Memory B cell (primary cell): ENCODE data around the gene KRT9.
"Not testable (repeated sequence)": the region's sequence is repeated elsewhere in the genome, so short reads cannot be mapped to it uniquely, and the experiment has no call there.

Experiments
- ATAC-seq: fragments of 150-1000 bp; cut with Tn5 transposase; 2 replicates; pipeline ENCODE4 v1.10.0; 2021; ENCODE audit warnings: low read depth, mild to moderate bottlenecking, moderate library complexity
- DNase-seq, 2 donors: peaks; one replicate each; pipeline ENCODE4 v3.0.0; 2022; ENCODE audit warnings: low spot score in 2 of 2
- H3K27ac Mint-ChIP-seq: one replicate; pipeline ENCODE4 v1.8.0; 2022; ENCODE audit warnings: mild to moderate bottlenecking, moderate library complexity, mixed read lengths
- H3K27me3 Mint-ChIP-seq: one replicate; pipeline ENCODE4 v1.8.0; 2022; ENCODE audit warnings: mixed read lengths
- H3K36me3 Mint-ChIP-seq: one replicate; pipeline ENCODE4 v1.8.0; 2022; ENCODE audit warnings: mild to moderate bottlenecking, mixed read lengths
- H3K4me1 Mint-ChIP-seq: one replicate; pipeline ENCODE4 v1.8.0; 2022; ENCODE audit warnings: mixed read lengths
- H3K4me3 Mint-ChIP-seq: one replicate; pipeline ENCODE4 v1.8.0; 2022; ENCODE audit warnings: mild to moderate bottlenecking, moderate library complexity, mixed read lengths
- H3K9me3 Mint-ChIP-seq: one replicate; pipeline ENCODE4 v1.8.0; 2022; ENCODE audit warnings: mixed read lengths

KRT9 gene

GRCh38 chr17:41551365-41551764 is 20.5 kb downstream of the KRT9 start:
- H3K4me3 Mint-ChIP-seq = no peak overlapping the region
- no peak for DNase-seq
- no peak overlapping the region for H3K27ac Mint-ChIP-seq
- H3K36me3 Mint-ChIP-seq = peaks cover 5% of the 10 kb centered on the region
- peaks cover 7% of the 10 kb centered on the region for H3K9me3 Mint-ChIP-seq
- no peak for ATAC-seq
- H3K4me1 Mint-ChIP-seq = peaks cover 5% of the 10 kb centered on the region
- peaks cover 29% of the 10 kb centered on the region for H3K27me3 Mint-ChIP-seq

- Mint-ChIP-seq H3K9me3 (peaks cover 7% of the 10 kb centered on the region), H3K27ac (no peak overlapping the region), H3K27me3 (peaks cover 30% of the 10 kb centered on the region), H3K36me3 (peaks cover 5% of the 10 kb centered on the region), H3K4me1 (peaks cover 5% of the 10 kb centered on the region), H3K4me3 (no peak overlapping the region)
- DNase-seq (no peak), ATAC-seq (no peak)
These were observed 22.2 kb downstream of the KRT9 start for GRCh38 chr17:41549596-41550039.

GRCh38 chr17:41548844-41549595 is 22.8 kb downstream of the KRT9 start:
- peaks cover 5% of the 10 kb centered on the region for H3K4me1 Mint-ChIP-seq
- H3K4me3 Mint-ChIP-seq = peak overlapping the region; percentile 60
- H3K27me3 Mint-ChIP-seq = peaks cover 27% of the 10 kb centered on the region
- peaks cover 5% of the 10 kb centered on the region for H3K36me3 Mint-ChIP-seq
- DNase-seq = peak; percentile 57 to 67
- H3K9me3 Mint-ChIP-seq = peaks cover 7% of the 10 kb centered on the region
- no peak overlapping the region for H3K27ac Mint-ChIP-seq
- peak; percentile 87 for ATAC-seq

GRCh38 chr17:41547921-41548843 is 23.7 kb downstream of the KRT9 start:
- Mint-ChIP-seq H3K9me3 (peaks cover 7% of the 10 kb centered on the region), H3K27me3 (peaks cover 22% of the 10 kb centered on the region), H3K36me3 (peaks cover 5% of the 10 kb centered on the region), H3K27ac (no peak overlapping the region), H3K4me1 (peaks cover 5% of the 10 kb centered on the region), H3K4me3 (no peak overlapping the region)
- peak in 1 of 2 donors; percentile 27 for DNase-seq
- ATAC-seq = peak; percentile 19

- H3K9me3 Mint-ChIP-seq = peaks cover 7% of the 10 kb centered on the region
- H3K4me3 Mint-ChIP-seq = no peak overlapping the region
- no peak for DNase-seq
- peaks cover 19% of the 10 kb centered on the region for H3K27me3 Mint-ChIP-seq
- H3K27ac Mint-ChIP-seq = no peak overlapping the region
- ATAC-seq = no peak
- H3K4me1 Mint-ChIP-seq = peaks cover 5% of the 10 kb centered on the region
- peaks cover 5% of the 10 kb centered on the region for H3K36me3 Mint-ChIP-seq
These were observed 24.4 kb downstream of the KRT9 start for GRCh38 chr17:41547378-41547841.

- H3K4me1 Mint-ChIP-seq = peaks cover 5% of the 10 kb centered on the region
- H3K9me3 Mint-ChIP-seq = peaks cover 7% of the 10 kb centered on the region
- peaks cover 17% of the 10 kb centered on the region for H3K27me3 Mint-ChIP-seq
- peaks cover 5% of the 10 kb centered on the region for H3K36me3 Mint-ChIP-seq
- no peak overlapping the region for H3K4me3 Mint-ChIP-seq
- ATAC-seq (no peak), DNase-seq (no peak)
- H3K27ac Mint-ChIP-seq = no peak overlapping the region
These were observed 25.0 kb downstream of the KRT9 start for GRCh38 chr17:41546819-41547218.

- Mint-ChIP-seq H3K27ac (no peak overlapping the region), H3K4me3 (no peak overlapping the region), H3K9me3 (peaks cover 7% of the 10 kb centered on the region), H3K4me1 (peaks cover 5% of the 10 kb centered on the region), H3K36me3 (peaks cover 5% of the 10 kb centered on the region), H3K27me3 (peaks cover 17% of the 10 kb centered on the region)
- ATAC-seq = no peak
- DNase-seq = no peak
These were observed 25.9 kb downstream of the KRT9 start for GRCh38 chr17:41545829-41546410.

- DNase-seq (no peak), ATAC-seq (no peak)
- no peak overlapping the region for H3K4me3 Mint-ChIP-seq
- no peak overlapping the region for H3K27ac Mint-ChIP-seq
- H3K9me3 Mint-ChIP-seq = peaks cover 7% of the 10 kb centered on the region
- peaks cover 19% of the 10 kb centered on the region for H3K27me3 Mint-ChIP-seq
- H3K4me1 Mint-ChIP-seq = peaks cover 5% of the 10 kb centered on the region
- peaks cover 5% of the 10 kb centered on the region for H3K36me3 Mint-ChIP-seq
These were observed 26.9 kb downstream of the KRT9 start for GRCh38 chr17:41544935-41545334.

- H3K9me3 Mint-ChIP-seq = peaks cover 7% of the 10 kb centered on the region
- peaks cover 5% of the 10 kb centered on the region for H3K4me1 Mint-ChIP-seq
- DNase-seq = no peak
- H3K27me3 Mint-ChIP-seq = peaks cover 19% of the 10 kb centered on the region
- no peak overlapping the region for H3K4me3 Mint-ChIP-seq
- peaks cover 5% of the 10 kb centered on the region for H3K36me3 Mint-ChIP-seq
- ATAC-seq = no peak
- no peak overlapping the region for H3K27ac Mint-ChIP-seq
These were observed 27.4 kb downstream of the KRT9 start for GRCh38 chr17:41544491-41544892.

- not testable (repeated sequence) for DNase-seq, H3K27ac Mint-ChIP-seq, H3K4me3 Mint-ChIP-seq, H3K4me1 Mint-ChIP-seq, H3K9me3 Mint-ChIP-seq, H3K36me3 Mint-ChIP-seq, ATAC-seq
- H3K27me3 Mint-ChIP-seq = peaks cover 12% of the 10 kb centered on the region
These were observed 29.1 kb downstream of the KRT9 start for GRCh38 chr17:41542786-41543185.

- no peak overlapping the region for H3K4me3 Mint-ChIP-seq
- DNase-seq (no peak), ATAC-seq (no peak)
- peaks cover 3% of the 10 kb centered on the region for H3K36me3 Mint-ChIP-seq
- H3K27me3 Mint-ChIP-seq = peaks cover 11% of the 10 kb centered on the region
- H3K4me1 Mint-ChIP-seq = no peaks in the 10 kb centered on the region
- H3K9me3 Mint-ChIP-seq = peaks cover 6% of the 10 kb centered on the region
- H3K27ac Mint-ChIP-seq = no peak overlapping the region
These were observed 29.5 kb downstream of the KRT9 start for GRCh38 chr17:41542357-41542756.

- Mint-ChIP-seq H3K36me3 (no peaks in the 10 kb centered on the region), H3K9me3 (no peaks in the 10 kb centered on the region), H3K27ac (no peak overlapping the region), H3K27me3 (peaks cover 14% of the 10 kb centered on the region), H3K4me3 (no peak overlapping the region), H3K4me1 (no peaks in the 10 kb centered on the region)
- no peak for ATAC-seq
- DNase-seq = no peak
These were observed 30.8 kb downstream of the KRT9 start for GRCh38 chr17:41540921-41541625.

- H3K36me3 Mint-ChIP-seq = no peaks in the 10 kb centered on the region
- no peak overlapping the region for H3K4me3 Mint-ChIP-seq
- DNase-seq (no peak), ATAC-seq (no peak)
- no peak overlapping the region for H3K27ac Mint-ChIP-seq
- no peaks in the 10 kb centered on the region for H3K9me3 Mint-ChIP-seq
- H3K4me1 Mint-ChIP-seq = no peaks in the 10 kb centered on the region
- peaks cover 17% of the 10 kb centered on the region for H3K27me3 Mint-ChIP-seq
These were observed 31.7 kb downstream of the KRT9 start for GRCh38 chr17:41539979-41540701.
